Stimulated activated CD4-positive, alpha-beta T cell treated with anti-CD3 and anti-CD28 coated beads, Interleukin-2, amount 100 ng/mL, for 24 hours (primary cell): ENCODE measurements around the gene ITPRIPL1.

ENCODE experiments used
- DNase-seq, 2 donors: peaks; one replicate each; pipeline ENCODE4 v3.0.0-alpha.2; 2020

ITPRIPL1 gene

DNA sequence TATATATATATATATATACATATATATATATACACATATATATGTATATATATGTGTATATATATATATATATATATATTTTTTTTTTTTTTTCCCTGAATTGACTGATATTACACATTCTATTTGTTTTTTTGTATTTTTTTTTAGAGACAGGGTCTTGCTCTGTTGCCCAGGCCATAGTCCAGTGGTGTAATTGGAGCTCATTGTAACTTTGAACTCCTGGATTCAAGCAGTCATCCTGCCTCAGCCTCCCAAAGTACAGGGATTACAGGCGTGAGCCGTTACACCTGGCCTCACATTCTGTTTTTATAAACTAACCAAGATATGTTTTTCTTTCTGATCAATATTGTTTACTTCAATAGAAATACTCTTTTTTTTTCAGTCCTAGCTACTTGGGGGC, 36.6 kb downstream of the ITPRIPL1 start:
- DNase-seq: no peak

DNA sequence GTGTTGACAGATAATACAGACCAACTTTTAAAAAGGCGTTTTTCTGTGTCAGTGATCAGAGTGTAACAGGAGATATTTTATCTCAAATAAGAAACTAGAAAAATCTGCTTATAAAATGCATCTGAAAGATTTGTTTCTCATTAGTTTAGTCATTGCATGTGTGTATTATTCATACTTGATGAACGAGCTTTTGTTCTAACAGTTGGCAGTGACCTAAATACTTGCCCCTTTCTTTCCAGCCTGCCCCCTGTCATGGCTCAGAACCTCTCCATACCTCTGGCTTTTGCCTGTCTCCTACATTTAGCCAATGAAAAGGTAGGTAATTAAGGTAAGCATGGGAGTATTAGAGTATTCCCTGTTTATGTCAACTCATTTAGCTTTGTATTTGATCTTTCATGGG, 44.1 kb downstream of the ITPRIPL1 start:
- DNase-seq: no peak

DNA sequence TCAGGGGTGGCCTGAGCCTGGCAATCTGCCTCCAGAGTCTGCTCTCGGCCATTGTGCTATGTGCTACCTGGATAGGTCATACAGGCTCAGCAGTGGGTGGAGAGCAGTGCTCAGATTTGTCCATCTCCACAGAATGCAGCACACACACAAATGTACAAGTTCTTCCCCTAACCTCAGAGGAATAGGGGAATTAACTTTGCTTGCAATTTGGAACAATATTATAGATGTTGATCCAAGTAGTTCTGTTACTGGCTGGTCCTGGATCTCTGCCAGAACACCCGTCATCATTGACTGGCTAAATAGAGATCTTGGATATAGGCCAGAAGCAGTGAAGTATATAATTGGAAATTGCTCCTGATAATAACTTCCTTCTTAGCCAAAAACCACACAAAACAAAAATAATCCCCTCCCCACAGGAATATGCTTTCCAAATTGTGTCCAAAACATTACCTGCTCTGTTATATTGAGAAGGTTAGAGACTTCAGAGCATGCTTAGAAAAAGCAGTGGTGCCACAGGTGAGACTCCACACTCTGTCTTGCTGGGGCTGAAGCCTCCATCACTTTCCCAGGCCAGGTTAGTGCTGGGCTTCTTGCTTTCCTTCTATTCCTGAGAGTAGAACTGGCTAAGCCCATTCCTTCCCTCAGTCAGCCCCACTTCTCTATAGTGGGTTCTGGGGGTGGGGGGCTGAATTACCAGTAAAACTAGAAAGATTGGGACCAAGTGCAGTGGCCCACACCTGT, 49.3 kb downstream of the ITPRIPL1 start:
- no peak for DNase-seq
